Effector CD4-positive, alpha-beta T cell (primary cell): ENCODE measurements around the gene SLAMF7.
"Not testable (repeated sequence)": the region's sequence is repeated elsewhere in the genome, so short reads cannot be mapped to it uniquely, and the experiment has no call there.

Source experiments
- DNase-seq: peaks from one replicate; pipeline ENCODE4 v3.0.0-alpha.2; 2020

The SLAMF7 gene

DNA sequence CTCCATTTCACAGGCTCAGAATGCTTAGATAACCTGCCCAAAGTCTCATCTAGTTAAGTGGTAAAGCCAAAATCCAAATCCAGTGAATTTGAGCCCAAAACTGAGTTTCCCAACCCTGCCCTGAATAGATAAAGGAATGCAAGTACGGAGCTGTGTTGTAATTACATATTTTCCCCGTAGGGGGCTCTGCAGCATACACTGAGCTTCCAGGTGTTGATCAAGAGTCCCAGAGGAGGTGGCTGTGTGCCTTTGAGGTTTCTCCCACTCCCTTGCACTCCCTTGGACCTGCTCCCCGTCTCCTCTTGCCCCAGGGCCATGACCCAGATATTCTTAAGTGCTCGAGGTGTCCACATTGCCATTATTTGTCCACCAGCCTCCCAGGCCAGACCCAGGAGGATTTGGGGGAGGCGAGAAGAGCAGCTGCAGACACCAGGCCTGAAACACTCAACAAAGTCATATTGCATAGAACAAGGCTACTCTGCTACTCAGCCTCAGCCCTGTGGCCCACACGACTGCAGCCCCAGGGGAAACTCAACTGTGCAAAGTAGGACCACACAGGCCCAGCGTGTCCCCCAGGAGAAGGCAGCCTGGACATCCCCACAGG, 38.5 kb downstream of the SLAMF7 start:
- no peak for DNase-seq

DNA sequence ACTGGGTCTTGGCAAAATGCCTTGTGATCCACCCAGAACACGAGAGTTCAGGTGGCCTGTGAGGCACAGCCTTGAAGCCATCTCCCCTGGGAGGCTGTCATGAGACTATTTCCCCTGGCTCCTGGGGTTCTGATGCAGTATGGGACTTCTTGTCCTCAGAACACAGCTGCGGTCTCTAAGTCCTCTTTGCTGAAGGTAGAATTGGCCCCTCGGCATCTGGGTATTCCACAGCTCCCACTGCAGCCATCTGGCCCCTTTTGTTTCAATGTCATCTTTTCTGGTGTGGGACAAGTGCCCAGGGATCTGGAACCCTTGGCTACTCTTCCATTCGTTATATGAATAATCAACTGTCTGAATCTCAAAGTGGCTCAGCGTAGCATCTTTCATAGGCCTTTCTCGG, 39.9 kb downstream of the SLAMF7 start:
- DNase-seq: no peak

DNA sequence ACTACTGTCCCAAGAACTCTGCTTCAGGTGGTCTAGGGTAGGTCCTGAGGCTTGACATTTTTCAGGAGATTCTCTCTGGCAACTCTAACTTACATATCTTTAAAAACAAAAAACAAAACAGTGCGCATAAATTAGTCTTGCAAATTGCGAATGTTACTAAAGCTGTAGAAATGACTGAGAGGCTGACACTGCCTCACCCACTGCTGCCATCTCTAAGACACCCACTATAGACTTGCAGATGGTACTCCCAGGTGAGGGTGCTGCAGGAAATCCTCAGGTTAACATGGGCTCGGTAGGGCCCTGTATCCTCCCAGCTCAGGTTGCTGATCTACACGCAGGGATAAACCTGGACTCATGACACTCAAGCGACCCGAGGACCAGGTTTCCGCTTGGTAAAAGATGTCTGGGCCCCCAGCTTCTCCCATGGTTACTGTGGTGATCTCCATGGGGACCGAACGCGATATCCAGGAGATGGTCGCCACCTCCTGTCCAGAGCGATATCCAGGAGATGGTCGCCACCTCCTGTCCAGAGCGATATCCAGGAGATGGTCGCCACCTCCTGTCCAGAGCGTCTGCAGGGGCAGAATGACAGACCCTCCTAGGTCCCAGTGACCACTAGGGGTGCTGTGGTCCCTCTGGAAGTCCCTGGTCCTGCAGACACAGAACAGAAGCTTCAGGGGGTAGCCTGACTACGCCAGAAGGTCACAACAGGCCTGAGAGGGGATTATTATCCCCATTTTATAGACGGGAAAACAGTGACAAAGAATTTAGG, 40.8 kb downstream of the SLAMF7 start:
- peak; percentile 26 for DNase-seq

DNA sequence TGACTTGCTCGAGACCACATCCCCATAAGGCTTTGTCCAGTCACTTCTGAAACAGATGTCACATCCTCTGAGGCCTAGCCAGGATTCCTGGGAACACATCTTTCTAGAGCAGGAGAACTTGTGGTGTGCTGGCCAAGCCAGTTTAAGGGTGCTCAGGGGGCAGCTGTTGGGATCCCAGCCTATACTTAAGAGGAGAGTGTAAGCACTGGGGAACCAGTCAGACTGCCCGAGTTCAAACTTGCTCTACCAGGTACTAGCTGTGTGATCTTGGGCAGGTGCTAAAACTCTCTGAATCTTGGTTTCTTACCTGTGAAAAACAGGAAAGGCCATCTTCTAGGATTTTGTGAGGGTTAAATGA, 41.3 kb downstream of the SLAMF7 start:
- DNase-seq: no peak

DNA sequence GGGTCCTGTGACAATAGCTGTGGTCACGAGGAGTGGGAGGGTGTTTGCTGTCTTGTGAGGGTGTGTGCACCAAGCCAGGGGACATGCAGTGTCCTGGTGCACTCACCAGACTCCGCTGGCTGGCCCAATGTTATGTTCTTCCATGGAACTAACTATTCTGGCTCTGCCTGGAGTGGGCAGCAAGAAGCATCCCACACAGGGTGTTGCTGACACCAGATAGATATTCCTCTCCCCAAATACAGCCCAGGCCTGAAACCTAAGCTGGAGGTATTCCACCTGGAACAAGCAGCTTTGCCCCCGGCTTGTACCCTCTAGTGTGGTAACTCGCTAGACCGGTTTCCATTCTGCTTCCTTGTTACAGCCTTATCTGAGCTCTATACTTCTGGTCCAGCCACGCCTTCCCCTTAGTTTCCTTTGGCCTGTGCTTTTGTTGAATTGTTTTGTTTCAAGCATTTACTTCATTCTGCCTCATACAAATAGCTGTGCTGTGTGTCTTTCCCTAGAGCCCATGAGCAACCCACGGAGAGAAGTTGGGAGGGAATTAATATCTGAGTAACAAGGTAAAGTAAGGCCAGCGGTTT, 42.2 kb downstream of the SLAMF7 start:
- no peak for DNase-seq

DNA sequence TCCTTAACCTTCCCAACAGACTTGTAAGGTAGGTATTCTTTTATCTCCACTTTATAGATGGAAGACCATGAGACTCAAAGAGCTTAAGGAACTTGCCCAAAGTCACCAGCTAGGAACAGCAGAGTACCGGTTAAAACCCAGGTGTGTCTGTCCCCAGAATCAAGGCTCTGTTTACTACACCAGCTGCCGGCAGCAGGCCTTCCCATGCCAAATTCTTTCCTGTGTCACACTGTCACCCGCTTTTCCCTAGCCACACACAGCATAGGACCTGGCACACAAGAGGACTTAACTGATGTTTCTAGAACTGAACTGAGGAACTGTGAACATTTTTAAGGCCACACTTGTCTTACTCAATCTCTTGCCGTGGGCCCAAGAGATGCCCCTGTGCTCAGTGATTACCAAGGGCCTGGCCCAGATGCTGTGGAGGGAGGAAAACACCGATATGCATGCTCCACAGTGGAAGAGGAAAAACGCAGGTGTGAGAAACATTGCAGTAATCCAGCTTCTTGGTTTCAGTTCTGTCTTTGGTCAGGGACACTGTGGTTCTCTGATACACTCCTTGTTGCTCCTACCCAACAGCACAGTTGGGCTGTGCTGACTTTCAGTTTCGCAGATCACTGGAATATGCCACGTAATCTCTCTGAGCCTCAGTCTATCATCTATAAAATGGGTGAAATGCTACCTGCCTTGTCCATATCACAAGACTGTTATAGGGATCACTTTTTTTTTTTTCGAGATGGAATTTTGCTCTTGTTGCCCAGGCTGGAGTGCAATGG, 43.1 kb downstream of the SLAMF7 start:
- DNase-seq: no peak

DNA sequence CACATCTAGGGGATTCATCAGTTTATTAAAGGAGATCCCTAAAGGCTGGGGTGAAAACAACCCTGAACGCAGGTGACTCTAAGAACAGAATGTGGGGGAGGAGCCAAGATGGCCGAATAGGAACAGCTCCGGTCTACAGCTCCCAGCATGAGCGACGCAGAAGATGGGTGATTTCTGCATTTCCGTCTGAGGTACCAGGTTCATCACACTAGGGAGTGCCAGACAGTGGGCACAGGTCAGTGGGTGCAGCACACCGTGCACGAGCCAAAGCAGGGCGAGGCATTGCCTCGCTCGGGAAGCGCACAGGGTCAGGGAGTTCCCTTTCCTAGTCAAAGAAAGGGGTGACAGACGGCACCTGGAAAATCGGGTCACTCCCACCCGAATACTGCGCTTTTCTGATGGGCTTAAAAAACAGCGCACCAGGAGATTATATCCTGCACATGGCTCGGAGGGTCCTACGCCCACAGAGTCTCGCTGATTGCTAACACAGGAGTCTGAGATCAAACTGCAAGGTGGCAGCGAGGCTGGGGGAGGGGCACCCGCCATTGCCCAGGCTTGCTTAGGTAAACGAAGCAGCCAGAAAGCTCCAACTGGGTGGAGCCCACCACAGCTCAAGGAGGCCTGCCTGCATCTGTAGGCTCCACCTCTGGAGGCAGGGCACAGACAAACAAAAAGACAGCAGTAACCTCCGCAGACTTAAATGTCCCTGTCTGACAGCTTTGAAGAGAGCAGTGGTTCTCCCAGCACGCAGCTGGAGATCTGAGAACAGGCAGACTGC, 44.1 kb downstream of the SLAMF7 start:
- DNase-seq: not testable (repeated sequence)

DNA sequence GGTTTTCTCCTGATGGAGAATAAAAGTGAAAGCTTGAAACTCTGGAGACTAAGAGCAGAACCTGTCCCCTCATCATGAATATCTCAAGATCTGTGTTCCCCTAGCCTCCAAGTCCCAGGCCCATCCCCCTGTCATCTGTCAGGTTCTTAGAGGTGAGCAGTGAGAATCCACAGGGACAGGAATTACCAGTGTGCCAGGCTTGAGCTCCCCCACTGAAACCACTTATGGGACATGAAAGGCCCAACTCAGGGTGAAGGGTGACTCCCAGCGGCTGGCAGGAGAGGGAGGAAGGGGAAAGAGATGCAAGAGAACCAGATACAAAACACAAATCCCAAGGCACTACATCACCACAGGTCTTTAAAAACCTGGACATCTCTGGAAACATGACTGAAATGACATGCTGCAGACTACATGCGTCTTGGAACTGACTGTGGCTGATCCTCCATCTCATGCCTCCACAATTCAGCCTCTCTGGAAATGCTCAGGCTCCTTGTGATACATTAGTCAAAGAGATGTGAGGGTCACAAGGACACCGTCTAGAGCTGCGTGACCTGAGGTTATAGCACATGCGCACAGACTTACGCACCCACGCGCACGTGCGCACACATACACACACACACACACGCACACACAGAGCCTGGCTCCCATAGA, 50.1 kb downstream of the SLAMF7 start:
- DNase-seq: no peak

DNA sequence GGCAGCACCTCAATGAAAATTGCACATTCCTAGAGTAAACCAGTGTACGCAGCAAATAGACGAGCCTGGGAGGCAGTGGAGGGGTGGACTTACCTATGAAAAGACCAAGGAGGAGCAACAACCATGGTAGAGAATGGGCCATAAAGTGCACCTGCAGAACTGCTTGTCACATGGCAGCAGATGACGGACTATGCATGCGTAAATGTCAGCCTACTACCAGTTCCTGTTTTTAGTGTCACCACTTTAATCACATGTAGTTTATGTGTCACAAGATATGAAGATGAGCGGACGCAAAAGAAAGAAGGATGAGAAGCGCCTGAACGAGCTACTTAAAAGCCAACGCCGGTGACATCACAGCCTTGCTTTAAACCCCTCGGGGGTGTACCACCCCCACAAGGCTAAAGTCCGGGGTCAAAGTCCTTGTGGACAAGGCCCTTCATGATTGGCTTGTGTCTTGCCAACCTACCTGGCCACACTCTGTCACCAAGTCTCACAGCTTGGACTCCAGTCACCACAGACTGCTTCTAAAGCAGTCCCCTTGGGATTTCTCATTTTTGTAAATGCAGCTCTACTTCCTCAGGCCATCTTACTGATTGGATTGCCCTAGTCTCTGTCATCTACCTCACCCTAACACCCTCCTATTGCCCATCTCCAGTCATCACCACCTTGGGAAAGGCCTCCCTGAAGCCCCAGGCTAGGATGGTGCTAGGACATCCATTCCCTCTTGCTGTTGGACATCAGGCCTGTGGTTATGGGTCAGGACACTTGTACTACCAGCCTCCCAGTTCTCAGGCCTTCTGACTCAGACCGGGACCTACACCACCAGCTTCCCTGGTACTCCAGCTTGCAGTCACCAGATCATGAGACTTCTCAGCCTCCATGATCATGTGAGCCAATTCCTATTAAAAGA, 50.9 kb downstream of the SLAMF7 start:
- DNase-seq: no peak

DNA sequence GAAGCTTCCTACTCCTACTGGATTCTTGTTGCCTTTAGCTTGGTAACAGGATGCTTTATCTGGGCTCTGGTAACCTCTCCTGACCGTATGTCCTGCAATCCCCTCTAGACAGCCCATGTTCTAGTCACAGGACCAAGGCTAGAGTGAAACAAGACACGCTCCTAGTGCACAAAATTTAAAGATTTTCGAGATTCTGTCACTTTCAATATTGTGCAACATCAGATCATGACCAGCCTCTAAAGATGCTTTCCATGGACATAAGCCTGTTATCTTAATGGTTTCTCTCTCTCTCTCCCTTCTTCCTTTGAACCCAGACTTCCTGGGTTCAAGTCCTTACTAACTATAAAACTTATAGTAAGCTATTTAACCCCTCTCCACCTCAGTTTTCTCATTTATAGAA, 55.3 kb downstream of the SLAMF7 start:
- DNase-seq: no peak

DNA sequence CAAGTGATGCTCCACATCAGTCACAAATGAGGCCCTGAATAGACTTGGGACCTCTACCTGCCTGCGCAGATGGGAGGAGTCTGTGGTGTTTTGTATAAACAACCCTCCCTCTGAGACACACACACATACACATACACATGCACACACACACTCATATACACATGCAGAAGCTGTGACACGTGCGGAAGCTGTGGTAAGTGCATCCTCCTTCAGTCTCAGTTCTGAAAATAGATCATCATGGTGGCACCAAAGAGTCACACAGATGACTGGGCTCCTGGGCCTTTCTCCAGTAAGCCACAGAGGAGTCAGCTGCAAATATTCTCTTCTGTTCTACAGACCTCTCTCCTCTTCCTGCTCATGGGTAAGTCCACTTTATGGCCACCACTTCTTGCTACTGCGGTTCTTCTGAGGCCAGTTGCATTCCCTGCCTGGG, 56.9 kb downstream of the SLAMF7 start, which contains the start of gene LY9:
Gene LY9, plus strand, starts transcription at position 224 of the 433 bp plus-strand sequence. Its CDS starts 14 bp downstream, at position 238.
- peak; percentile 81 for DNase-seq

DNA sequence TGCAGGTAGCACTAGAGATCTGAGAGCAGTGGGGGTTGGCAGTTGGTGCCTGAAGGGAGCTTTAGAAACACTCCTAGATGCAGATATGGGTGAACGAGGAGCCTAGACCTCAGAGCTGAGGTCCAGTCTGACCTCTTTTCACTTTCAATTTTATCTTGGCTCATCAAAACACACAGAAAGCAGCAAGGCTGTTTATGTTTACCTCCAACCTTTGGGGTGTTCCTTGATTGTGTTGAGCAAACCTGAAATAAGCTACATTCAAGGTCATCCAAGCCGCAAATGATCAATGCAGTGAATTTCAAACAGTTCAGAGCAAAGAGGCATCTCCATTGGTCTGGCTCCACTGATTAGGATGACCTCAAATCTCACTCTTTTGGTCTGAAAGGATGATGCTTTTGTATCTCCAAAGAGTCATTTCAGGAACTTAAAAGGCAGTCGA, 58.2 kb downstream of the SLAMF7 start:
- DNase-seq: no peak

DNA sequence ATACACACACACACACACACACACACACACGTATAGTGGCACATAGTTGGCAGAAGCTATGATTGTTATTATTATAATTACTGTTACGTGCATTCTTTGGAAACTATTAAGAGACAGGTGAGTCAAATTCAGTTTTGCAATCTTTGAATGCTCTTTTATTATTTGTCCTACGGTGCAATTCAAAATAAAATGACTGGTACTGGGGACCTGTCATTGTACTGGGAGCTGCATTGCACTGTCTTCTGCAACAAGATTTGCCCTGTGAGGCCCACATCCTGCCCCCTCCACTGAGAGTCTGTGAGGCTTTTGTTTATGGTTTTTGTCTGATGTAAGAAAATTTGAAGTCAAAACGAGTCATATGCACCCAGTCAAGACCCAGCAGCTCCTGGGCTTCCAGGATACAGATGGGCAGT, 58.8 kb downstream of the SLAMF7 start:
- peak; percentile 53 for DNase-seq

DNA sequence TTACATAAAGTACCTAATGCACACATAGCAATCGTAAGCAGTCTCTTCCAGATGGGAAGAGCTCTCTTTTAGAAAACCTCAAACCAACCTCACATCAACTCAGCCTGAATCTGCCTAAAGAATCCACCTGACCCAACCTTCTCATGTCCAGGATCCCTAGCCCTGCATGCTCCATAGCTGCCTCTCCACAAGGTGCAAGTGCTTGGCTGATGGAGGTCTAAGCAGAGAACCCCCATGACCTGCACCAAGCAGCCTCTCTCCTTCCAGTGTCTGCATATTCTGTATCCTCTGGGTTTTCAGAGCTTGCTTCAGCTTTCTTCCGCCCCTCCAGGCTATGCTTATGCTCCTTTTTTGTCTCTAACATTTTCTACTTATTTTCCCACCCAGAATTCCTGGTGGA, 59.4 kb downstream of the SLAMF7 start:
- no peak for DNase-seq

DNA sequence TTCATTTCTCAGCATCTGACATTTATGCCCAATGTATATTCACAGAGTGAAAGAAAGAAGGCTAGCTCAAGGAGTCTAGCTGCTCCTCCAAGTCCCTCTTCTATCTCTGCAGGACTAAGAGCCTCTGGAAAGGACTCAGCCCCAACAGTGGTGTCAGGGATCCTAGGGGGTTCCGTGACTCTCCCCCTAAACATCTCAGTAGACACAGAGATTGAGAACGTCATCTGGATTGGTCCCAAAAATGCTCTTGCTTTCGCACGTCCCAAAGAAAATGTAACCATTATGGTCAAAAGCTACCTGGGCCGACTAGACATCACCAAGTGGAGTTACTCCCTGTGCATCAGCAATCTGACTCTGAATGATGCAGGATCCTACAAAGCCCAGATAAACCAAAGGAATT, 60.6 kb downstream of the SLAMF7 start:
- DNase-seq: no peak

DNA sequence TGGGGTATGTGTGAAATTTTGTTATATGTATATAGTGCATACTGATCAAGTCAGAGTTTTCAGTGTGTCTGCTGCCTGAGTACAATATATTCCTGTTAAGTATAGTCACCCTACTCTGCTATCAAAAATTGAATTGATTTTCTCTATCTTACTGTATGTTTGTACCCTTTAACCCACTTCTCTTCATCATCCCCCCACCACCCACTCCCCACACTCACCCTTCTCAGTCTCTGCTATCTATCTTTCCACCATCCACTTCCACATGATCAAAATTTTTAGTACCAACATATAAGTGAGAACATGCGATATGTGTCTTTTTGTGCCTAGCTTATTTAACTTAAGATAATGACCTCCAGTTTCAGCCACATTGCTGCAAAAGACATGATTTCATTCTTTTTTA, 61.1 kb downstream of the SLAMF7 start:
- DNase-seq: no peak

DNA sequence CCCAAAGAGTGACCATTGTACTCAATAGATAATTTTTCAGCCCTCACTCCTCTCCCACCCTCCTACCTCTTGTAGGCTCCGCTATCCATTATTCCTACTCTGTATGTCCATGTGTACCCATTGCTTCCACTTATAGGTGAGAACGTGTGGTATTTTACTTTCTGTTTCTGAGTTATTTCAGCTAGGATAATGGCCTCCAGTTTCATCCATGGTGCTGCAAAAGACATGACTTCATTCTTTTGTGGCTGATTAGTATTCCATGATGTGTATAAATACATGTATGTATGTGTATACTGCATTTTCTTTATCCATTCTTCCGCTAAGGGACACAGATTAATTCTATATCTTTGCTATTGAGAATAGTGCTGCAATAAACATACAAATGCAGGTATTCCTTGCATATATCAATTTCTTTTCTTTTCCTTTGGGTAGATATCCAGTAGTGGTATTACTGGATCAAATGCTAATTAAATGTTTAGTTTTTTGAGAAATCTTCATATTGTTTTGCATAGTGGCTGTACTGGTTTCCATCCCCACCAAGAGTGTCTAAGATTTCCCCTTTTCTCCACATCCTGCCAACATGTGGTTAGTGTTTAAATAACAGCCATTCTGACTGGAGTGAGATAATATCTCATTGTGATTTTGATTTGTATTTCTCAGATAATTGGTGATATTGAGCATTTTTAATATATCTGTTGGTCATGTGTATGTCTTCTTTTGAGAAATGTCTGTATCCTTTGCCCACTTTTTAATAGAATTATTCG, 61.8 kb downstream of the SLAMF7 start:
- DNase-seq: no peak

DNA sequence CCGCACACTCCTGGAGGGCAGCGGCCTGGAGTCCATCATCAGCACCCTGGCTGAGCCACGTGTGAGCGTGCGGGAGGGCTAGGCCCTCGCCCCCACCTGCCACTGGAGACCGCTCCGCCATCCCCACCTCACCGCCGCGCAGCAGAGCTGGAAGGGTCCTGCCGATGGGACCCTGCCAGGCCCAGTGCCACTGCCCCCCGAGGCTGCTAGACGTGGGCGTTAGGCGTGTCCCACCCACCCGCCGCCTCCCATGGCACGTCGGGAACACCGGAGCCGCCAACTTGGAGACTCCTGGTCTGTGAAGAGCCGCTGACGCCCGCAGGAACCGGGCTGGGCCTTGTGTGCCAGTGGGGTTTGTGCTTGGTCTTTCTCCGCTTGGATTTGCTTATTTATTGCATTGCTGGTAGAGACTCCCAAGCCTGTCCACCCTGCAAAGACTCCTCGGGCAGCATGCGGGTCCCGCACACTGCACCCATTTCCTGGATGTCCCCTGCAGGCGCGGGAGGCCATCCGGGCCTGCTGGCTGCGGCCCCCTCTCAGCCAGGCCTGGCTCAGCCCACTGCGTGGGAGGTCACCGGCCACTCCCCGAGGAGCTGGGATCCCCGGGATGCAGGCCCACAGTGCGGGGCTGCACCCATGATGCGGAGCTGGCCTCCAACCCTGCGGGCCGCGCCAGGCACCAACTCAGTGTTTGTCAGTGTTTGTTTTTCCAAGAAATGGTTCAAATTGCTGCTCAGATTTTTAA, 63.0 kb downstream of the SLAMF7 start:
- no peak for DNase-seq
